ENCODE results near the gene ZC3HAV1.
"Not testable (repeated sequence)": the region's sequence is repeated elsewhere in the genome, so short reads cannot be mapped to it uniquely, and the experiment has no call there.

The ZC3HAV1 gene

GRCh38 chr7:139059905-139060304 lies 49.6 kb downstream of the ZC3HAV1 start:
- in situ Hi-C loops (cut with MboI; ENCODE audit: low pct_unique_long_range_greater_than_20kb, low sequenced_read_pairs, unreplicated experiment) = no loop called here
- TF ChIP-seq, protein P1, sequence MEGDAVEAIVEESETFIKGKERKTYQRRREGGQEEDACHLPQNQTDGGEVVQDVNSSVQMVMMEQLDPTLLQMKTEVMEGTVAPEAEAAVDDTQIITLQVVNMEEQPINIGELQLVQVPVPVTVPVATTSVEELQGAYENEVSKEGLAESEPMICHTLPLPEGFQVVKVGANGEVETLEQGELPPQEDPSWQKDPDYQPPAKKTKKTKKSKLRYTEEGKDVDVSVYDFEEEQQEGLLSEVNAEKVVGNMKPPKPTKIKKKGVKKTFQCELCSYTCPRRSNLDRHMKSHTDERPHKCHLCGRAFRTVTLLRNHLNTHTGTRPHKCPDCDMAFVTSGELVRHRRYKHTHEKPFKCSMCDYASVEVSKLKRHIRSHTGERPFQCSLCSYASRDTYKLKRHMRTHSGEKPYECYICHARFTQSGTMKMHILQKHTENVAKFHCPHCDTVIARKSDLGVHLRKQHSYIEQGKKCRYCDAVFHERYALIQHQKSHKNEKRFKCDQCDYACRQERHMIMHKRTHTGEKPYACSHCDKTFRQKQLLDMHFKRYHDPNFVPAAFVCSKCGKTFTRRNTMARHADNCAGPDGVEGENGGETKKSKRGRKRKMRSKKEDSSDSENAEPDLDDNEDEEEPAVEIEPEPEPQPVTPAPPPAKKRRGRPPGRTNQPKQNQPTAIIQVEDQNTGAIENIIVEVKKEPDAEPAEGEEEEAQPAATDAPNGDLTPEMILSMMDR (IDR thresholded peaks at IDR 0.05; ENCODE audit: extremely low read depth, insufficient read depth, missing control alignments) = no peak
- no peak for DNase-seq (ENCODE audit: low spot score)

DNA sequence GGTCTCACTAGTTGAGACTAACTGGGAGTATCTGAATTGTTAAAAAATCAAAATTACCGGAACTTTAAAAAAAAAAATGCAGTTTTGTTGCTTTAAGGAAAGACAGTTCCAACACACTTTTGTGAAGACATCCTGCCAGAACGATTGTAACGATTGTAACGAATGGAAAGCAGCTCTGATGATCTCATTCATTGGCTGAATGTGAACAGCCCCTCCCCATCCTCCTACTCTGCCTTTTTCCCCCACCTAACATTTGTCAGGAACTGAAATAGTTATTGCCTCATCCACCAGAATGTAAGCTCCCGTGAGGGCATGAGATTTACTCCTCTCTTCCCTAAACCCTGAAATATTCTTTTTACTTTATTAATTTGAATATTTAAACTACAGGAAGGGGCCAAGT lies 50.6 kb downstream of the ZC3HAV1 start:
- in situ Hi-C loops (cut with MboI; ENCODE audit: low pct_unique_long_range_greater_than_20kb, low sequenced_read_pairs, unreplicated experiment) = no loop called here
- TF ChIP-seq, protein P1 (IDR thresholded peaks at IDR 0.05; ENCODE audit: extremely low read depth, insufficient read depth, missing control alignments) = no peak
- no peak for DNase-seq (ENCODE audit: low spot score)

DNA sequence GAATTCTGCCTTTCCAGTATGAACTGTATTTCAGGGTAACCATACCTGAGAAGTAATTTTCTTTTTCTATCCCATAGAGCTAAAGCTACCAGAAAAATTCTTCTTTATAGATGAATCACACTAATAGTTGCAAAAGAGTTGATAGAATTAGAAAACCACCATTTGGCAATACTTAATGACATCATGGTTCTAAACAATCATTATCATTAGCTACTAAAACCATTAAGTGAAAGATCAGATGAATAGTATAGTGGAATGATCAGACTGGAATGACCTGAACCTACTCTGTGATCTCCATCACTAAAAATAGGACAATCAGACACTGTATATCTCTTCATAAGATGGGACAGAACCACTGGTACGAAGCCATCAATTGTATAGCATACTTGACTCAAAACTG lies 53.8 kb downstream of the ZC3HAV1 start:
- in situ Hi-C loops (cut with MboI; ENCODE audit: low pct_unique_long_range_greater_than_20kb, low sequenced_read_pairs, unreplicated experiment) = no loop called here
- TF ChIP-seq, protein P1 (IDR thresholded peaks at IDR 0.05; ENCODE audit: extremely low read depth, insufficient read depth, missing control alignments) = no peak
- DNase-seq (ENCODE audit: low spot score) = no peak

GRCh38 chr7:139054656-139055055 lies 54.9 kb downstream of the ZC3HAV1 start:
- DNase-seq (ENCODE audit: low spot score); in situ Hi-C loops (cut with MboI; ENCODE audit: low pct_unique_long_range_greater_than_20kb, low sequenced_read_pairs, unreplicated experiment): not testable (repeated sequence)

- TF ChIP-seq, protein P1 (IDR thresholded peaks at IDR 0.05; ENCODE audit: extremely low read depth, insufficient read depth, missing control alignments) = no peak
- in situ Hi-C loops (cut with MboI; ENCODE audit: low pct_unique_long_range_greater_than_20kb, low sequenced_read_pairs, unreplicated experiment) = no loop called here
- DNase-seq (ENCODE audit: low spot score) = no peak
Observed at GRCh38 chr7:139054101-139054500, 55.4 kb downstream of the ZC3HAV1 start.

DNA sequence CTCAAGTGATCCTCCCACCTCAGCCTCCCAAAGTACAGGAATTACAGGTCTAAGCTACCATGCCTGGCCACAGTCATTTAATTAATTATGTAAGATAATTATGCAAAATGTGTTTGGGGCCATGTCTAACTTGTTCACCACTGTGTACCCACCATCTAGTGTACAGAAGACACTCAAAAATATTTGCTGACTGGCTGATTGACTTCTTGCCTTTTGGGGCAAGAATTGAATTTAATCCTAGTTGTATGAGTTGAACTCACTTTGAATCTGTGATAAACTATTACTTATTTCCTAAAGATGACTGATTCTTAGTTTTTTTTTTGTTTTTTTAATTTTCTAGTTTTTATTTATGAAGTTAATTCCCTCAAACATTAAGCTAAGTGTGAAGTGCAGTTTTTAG lies 57.9 kb downstream of the ZC3HAV1 start:
- no peak for DNase-seq (ENCODE audit: low spot score)
- in situ Hi-C loops (cut with MboI; ENCODE audit: low pct_unique_long_range_greater_than_20kb, low sequenced_read_pairs, unreplicated experiment) = no loop called here
- TF ChIP-seq, protein P1 (IDR thresholded peaks at IDR 0.05; ENCODE audit: extremely low read depth, insufficient read depth, missing control alignments) = no peak

- in situ Hi-C loops (cut with MboI; ENCODE audit: low pct_unique_long_range_greater_than_20kb, low sequenced_read_pairs, unreplicated experiment) = no loop called here
- DNase-seq (ENCODE audit: low spot score) = no peak
- TF ChIP-seq, protein P1 (IDR thresholded peaks at IDR 0.05; ENCODE audit: extremely low read depth, insufficient read depth, missing control alignments) = no peak
Observed at GRCh38 chr7:139049936-139050335, 59.6 kb downstream of the ZC3HAV1 start.

All from GM13977 (cell line).